Activated T-helper 2 cell treated with anti-CD3 and anti-CD28 coated beads, Interferon-gamma antibody, Interleukin-2, Interleukin-4, amounts not matched to agents 10 μg/mL and 5 μg/mL and 100 μg/mL, durations not matched to agents 14 hours and 24 hours and 36 hours (primary cell): ENCODE data around the gene MXRA7. TPM values are rescaled to one million over a fixed set of nuclear protein-coding genes. Genes with fewer than 3 reads are reported as not detected.
A peak's percentile ranks its signal among the peaks of the same experiment; 100 is the strongest.

ENCODE experiments used
- DNase-seq: peaks from one replicate; pipeline ENCODE4 v3.0.0; 2021; ENCODE audit warnings: low spot score
- H3K27ac Mint-ChIP-seq: one replicate; pipeline ENCODE4 v1.8.0; 2021; ENCODE audit warnings: mixed read lengths
- H3K27me3 Mint-ChIP-seq: one replicate; pipeline ENCODE4 v1.8.0; 2021; ENCODE audit warnings: low read depth, mixed read lengths
- H3K36me3 Mint-ChIP-seq: one replicate; pipeline ENCODE4 v1.8.0; 2021; ENCODE audit warnings: low read depth, mixed read lengths
- H3K4me1 Mint-ChIP-seq: one replicate; pipeline ENCODE4 v1.8.0; 2021; ENCODE audit warnings: low read depth, mixed read lengths
- H3K4me3 Mint-ChIP-seq: one replicate; pipeline ENCODE4 v1.8.0; 2021; ENCODE audit warnings: low read depth, mild to moderate bottlenecking, moderate library complexity, mixed read lengths
- H3K9me3 Mint-ChIP-seq: one replicate; pipeline ENCODE4 v1.8.0; 2021; ENCODE audit warnings: mixed read lengths
- intact Hi-C: fragments of 100-400 bp; cut with micrococcal nuclease; formaldehyde crosslinking; loops from one replicate; pipeline ENCODE4 v1.15.1; 2023
- total RNA-seq: library from RNA; stranded (reverse); gene quantifications from 2 replicates; pipeline ENCODE4 v1.2.3, GENCODE V29; 2022

MXRA7 gene
- total RNA-seq, 1 donor from 2014 or later, result 8.5 TPM

DNA sequence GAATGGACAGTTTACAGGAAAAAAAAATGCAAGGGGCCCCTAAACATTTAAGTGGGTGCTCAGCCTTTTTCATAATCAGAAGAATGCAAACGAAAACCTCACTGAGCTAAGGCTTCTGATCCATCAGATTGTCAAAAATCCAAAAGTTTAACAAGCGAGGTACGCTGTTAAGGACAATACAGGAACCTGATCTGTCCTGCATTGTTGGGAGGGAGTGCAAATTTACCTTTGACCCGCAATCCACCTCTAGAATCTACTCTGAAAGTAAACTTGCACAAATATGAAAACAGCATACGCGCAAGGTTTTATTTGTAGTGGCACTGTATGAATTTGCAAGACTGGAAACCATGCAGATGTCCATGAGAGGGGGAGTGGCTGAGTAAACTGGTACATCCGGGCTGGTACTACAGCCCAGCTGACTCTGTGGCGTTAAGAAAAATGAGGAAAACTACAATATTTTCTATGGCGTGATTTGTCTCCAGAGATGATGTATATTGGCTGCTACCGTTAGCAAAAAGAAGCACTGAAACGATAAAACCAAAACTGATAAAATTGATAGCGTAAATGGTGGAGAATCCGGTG, 38.4 kb downstream of the MXRA7 start:
- Mint-ChIP-seq H3K27ac (peak overlapping the region; percentile 90), H3K4me1 (peaks cover 24% of the 10 kb centered on the region), H3K36me3 (peaks cover 6% of the 10 kb centered on the region), H3K4me3 (peak overlapping the region; percentile 91), H3K9me3 (peaks cover 8% of the 10 kb centered on the region), H3K27me3 (no peaks in the 10 kb centered on the region)
- intact Hi-C loops, result no loop called here
- DNase-seq, result no peak

DNA sequence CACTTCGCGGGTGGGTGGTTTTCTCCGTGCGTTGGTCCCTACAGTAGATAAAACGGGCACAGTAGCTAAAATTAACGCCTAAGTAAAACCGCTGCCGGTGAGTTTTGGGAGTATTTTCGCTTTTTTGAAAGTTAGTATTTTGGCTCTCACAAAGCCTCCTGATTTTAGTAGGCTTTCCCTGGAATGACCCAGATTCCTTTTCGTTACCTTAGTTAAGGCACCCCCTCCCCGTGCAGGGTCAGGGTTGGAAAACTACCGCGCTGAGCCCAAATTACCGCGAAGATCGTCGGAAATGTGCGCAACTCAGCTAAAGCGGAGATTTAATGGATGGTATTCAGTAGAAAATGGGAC, 38.9 kb downstream of the MXRA7 start:
- H3K4me1 Mint-ChIP-seq, result peaks cover 24% of the 10 kb centered on the region
- DNase-seq, result no peak
- no peaks in the 10 kb centered on the region for H3K27me3 Mint-ChIP-seq
- intact Hi-C loops, result no loop called here
- peak overlapping the region; percentile 91 for H3K4me3 Mint-ChIP-seq
- H3K36me3 Mint-ChIP-seq, result peaks cover 6% of the 10 kb centered on the region
- peak overlapping the region; percentile 90 for H3K27ac Mint-ChIP-seq
- H3K9me3 Mint-ChIP-seq, result peaks cover 8% of the 10 kb centered on the region

DNA sequence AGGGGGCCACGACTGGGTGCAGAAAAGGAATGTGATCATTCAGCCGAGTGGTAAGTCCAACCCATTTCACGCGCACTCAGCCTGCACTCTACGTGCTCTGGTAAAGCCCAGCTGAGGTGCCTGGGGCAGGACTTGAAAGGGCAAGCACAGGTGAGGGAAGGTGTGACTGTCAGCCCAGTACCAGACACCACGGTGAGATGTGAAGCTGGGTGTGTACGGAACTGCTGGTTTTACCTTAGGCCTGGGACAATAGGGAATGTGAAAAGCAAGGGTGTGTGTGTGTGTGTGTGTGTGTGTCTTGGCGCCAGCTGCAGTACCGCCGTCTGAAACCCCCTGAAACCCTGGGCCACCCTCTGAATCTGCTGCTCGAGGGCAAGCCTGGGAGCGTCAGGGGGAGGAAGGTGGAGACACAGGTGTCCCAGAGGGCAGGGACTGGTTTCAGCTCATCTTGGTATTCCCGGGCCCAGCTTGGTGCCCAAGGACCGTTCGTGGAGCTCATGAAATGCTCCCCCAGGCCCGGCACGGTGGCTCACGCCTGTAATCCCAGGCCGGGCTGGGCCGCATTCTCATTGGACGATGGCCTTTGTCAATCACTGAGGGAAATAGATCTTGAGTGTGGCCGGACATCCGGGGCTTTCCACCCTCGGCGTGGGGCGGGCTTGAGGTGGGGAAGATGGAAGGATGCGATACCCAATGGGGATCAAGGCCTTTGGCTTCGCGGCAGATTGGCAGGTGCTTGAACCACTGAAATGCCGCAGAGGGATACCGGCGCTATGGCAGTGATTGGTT, 39.4 kb downstream of the MXRA7 start:
- DNase-seq, result peak; percentile 99
- Mint-ChIP-seq H3K9me3 (peaks cover 8% of the 10 kb centered on the region), H3K4me3 (peak overlapping the region; percentile 91), H3K27ac (peak overlapping the region; percentile 90), H3K27me3 (no peaks in the 10 kb centered on the region), H3K4me1 (peaks cover 24% of the 10 kb centered on the region), H3K36me3 (peaks cover 6% of the 10 kb centered on the region)
- intact Hi-C loops, result no loop called here

DNA sequence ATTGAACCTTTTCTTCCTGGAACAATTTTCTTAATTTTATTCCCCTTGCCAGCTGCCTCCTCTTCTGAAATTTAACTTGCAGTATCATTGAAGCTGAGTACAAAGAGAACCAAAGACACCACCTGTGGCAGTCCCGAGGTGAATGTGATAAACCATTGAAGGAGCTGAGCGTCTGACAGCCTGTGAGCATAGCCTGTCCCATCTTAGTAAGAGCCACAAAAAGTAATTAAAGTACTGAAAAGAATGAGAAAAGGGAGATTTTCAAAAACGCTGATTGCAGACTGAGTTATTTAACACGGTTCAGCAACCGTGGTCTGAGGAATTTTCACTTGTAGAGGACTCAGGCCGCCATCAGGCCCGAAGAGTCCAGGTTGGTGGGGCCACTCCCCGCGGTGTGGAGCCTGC, 40.0 kb downstream of the MXRA7 start:
- Mint-ChIP-seq H3K9me3 (peaks cover 8% of the 10 kb centered on the region), H3K36me3 (peaks cover 6% of the 10 kb centered on the region), H3K27me3 (peaks cover 1% of the 10 kb centered on the region), H3K4me1 (peaks cover 24% of the 10 kb centered on the region), H3K4me3 (peak overlapping the region; percentile 91), H3K27ac (peak overlapping the region; percentile 90)
- intact Hi-C loops, result no loop called here
- no peak for DNase-seq

DNA sequence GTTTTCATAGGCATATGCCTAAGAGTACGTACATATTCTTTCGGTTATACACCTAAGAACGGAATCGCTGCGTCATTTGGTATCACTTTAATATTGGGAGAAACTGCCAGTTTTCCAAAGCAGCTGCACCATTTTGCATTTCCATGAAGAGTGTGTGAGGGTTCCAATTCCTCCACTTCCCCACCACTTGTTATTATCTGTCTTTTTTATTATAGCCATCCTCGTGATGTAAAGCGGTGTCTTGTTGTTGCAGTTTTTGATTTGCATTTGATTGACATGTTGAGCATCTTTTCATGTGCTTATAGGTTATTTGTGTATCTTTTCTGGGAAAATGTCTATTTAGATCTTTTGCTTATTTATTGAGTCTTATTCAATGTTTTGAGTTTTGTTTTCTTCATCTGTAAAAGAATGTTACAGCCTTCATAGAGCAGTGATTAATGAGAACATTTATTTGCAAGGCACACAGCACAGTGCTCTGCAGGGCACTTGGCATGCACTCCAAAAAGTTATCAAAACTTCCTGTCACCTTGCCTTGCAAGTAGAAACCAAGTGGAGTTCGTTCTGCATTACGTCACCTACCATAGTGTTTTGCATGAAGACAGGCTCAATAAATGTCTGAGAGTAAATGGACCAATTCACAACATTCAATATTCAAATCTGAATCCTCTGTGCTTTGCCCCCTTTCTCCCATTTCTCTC, 40.6 kb downstream of the MXRA7 start:
- intact Hi-C loops, result no loop called here
- H3K4me3 Mint-ChIP-seq, result no peak overlapping the region
- peak overlapping the region; percentile 90 for H3K27ac Mint-ChIP-seq
- H3K4me1 Mint-ChIP-seq, result peaks cover 24% of the 10 kb centered on the region
- H3K27me3 Mint-ChIP-seq, result peaks cover 4% of the 10 kb centered on the region
- peaks cover 6% of the 10 kb centered on the region for H3K36me3 Mint-ChIP-seq
- DNase-seq, result no peak
- peaks cover 8% of the 10 kb centered on the region for H3K9me3 Mint-ChIP-seq

DNA sequence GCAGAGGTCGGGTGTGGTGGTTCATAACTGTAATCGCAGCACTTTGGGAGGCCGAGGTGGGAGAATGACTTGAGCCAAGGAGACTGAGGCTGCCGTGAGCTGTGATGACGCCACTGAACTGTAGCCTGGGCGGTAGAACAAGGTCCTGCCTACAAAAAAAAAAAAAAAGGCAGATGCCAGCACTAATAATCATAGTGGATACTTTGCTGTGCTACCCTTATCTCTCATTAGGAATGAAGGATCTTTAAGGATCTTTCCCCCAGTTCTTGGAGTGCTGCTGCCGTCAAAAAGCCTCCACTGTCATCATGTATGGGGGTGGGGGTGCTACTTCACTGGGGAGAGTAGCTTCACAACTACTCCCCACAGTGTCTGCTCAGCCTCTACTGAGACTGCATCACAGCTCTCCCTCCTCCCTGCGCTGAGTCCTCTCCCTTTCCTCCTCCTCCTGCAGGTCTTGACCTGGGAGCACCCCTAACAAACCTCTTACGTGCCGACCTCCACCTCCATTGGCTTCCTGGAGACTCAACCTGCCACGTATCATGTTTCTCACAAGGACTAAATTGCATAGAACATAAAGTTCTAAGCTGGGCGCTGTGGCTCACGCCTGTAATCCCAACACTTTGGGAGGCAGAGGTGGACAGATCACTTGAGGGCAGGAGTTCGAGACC, 42.8 kb downstream of the MXRA7 start:
- H3K4me1 Mint-ChIP-seq, result peaks cover 24% of the 10 kb centered on the region
- peaks cover 14% of the 10 kb centered on the region for H3K27me3 Mint-ChIP-seq
- no peak for DNase-seq
- H3K36me3 Mint-ChIP-seq, result peaks cover 6% of the 10 kb centered on the region
- no peak overlapping the region for H3K27ac Mint-ChIP-seq
- no peak overlapping the region for H3K4me3 Mint-ChIP-seq
- peaks cover 8% of the 10 kb centered on the region for H3K9me3 Mint-ChIP-seq
- intact Hi-C loops, result no loop called here

DNA sequence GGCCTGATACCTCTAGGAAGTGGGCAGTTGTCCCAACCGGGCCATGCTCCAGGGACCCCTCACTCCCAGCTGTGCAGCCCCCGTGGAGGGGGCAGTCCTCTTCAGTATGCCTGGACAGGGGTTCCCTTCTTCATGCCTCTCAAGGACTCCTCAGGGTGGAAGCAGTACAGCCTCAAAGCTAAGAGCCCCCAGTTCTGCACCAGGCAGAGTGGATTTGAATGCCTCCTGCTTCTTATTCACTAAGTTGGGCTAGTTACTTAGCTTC, 43.3 kb downstream of the MXRA7 start:
- no peak for DNase-seq

DNA sequence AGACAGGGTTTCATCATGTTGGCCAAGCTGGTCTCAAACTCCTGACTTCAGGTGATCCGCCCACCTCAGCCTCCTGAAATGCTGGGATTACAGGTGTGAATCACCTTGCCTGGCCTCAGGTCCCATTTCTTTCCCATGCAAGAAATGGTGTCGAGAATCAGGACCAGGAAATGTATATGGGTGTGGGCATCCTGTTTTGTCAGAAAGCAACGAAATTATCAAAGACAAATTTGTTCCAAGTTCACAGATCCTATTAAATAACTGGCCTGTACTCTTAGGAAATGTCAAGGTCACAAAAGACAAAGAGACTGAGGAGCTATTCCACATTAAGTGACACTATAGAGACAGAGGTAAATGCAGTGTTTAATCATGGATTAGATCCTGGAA, 50.1 kb downstream of the MXRA7 start:
- H3K36me3 Mint-ChIP-seq, result no peaks in the 10 kb centered on the region
- intact Hi-C loops, result no loop called here
- H3K27me3 Mint-ChIP-seq, result peaks cover 12% of the 10 kb centered on the region
- peaks cover 18% of the 10 kb centered on the region for H3K4me1 Mint-ChIP-seq
- DNase-seq, result no peak
- H3K27ac Mint-ChIP-seq, result no peak overlapping the region
- no peak overlapping the region for H3K4me3 Mint-ChIP-seq
- no peaks in the 10 kb centered on the region for H3K9me3 Mint-ChIP-seq

More for the DNA sequence above, 43.3 kb downstream of the MXRA7 start:
- peaks cover 8% of the 10 kb centered on the region for H3K9me3 Mint-ChIP-seq
- H3K27me3 Mint-ChIP-seq, result peaks cover 14% of the 10 kb centered on the region
- intact Hi-C loops, result no loop called here
- no peak overlapping the region for H3K27ac Mint-ChIP-seq
- H3K36me3 Mint-ChIP-seq, result peaks cover 6% of the 10 kb centered on the region
- H3K4me1 Mint-ChIP-seq, result peaks cover 20% of the 10 kb centered on the region
- H3K4me3 Mint-ChIP-seq, result no peak overlapping the region

DNA sequence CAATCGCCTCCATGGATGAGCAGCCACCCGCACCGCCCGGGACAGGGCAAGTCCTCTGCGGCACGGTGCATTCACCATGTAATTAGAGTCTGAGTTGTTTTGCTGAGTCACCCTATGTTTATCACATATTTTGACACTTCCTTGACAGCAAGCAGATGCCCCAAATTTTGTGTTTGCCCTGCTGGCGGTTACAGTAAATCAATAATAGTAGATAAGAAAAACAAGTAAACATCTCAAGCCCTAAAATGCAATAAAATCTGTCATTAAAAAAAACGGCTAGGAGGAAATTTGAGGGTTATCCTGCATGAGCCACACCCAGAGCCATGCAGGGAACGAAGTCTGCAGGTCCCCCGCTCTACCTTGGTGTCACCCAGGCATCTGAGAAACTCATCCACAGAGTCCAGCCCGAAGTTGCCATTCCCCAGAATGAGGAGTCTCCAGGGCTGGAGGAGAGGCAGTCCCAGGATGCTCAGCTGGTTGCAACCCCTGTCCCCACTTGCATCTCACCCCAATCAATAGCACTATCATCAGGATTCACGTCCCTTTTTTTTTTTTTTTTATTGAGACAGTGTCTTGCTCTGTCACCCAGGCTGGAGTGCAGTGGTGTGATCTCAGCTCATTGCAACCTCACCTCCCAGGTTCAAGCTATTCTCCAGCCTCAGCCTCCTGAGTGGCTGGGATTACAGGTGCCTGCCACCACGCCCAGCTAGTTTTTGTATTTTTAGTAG, 50.7 kb downstream of the MXRA7 start:
- Mint-ChIP-seq H3K4me3 (no peak overlapping the region), H3K27me3 (peaks cover 10% of the 10 kb centered on the region), H3K27ac (peak overlapping the region; percentile 9), H3K9me3 (no peaks in the 10 kb centered on the region), H3K36me3 (no peaks in the 10 kb centered on the region), H3K4me1 (peaks cover 18% of the 10 kb centered on the region)
- intact Hi-C loops, result no loop called here
- no peak for DNase-seq

DNA sequence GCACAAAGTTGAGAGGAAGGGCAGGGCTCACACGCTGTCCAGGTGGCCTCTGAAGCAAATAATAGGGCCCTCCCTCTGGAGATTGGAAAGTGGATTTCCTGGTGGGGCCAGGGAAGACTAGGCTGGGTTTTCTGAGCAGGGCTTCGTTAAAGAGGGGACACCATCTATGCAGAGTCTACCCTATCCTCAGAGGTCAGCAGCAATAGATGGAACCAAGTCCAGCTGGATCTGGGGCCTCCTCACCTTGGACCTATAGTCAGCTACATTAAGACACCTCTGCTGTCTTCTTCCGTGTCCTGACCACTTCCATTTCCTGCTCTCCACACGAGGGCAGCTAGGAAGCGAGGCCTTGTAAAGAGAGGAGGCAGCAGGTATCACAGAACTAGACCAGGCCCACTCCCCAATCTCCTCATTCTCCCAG, 52.5 kb downstream of the MXRA7 start:
- H3K4me1 Mint-ChIP-seq, result peaks cover 18% of the 10 kb centered on the region
- no peaks in the 10 kb centered on the region for H3K9me3 Mint-ChIP-seq
- H3K36me3 Mint-ChIP-seq, result no peaks in the 10 kb centered on the region
- peaks cover 1% of the 10 kb centered on the region for H3K27me3 Mint-ChIP-seq
- DNase-seq, result no peak
- intact Hi-C loops, result no loop called here
- no peak overlapping the region for H3K27ac Mint-ChIP-seq
- no peak overlapping the region for H3K4me3 Mint-ChIP-seq

DNA sequence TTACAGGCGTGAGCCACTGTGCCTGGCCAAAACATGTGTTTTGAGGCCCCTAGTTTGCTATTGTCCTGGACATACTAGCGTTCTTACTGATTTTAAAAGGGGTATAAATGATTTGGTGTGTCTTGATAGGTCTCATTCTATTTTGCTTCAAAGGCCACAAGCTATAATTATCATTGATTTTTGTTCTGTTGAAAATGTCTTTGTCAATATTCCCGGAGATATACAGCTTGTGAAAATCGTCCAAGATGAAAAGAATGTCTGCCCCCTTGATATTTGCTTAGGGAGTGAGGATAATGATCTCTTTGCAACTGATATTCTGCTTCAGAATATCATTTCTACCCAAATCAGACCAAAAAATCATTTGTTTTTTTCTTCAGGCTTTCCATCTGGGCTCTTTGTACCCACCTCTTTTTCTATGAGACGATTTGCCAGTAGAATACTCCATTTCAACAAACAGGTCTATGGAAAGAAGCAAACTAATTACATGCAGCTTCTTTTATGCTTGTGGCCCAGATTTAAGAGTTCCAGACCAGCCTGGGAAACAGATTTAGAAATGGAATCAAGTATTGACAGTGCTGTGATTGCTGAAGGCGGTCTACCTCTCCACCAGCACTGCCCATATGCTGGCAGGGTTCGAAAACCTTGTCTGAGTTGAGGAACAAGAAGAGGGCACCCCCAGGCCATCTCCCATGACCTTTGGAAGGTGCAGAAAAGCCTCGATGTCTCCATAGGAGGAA, 53.1 kb downstream of the MXRA7 start:
- no peaks in the 10 kb centered on the region for H3K27me3 Mint-ChIP-seq
- no peaks in the 10 kb centered on the region for H3K36me3 Mint-ChIP-seq
- no peak for DNase-seq
- peaks cover 18% of the 10 kb centered on the region for H3K4me1 Mint-ChIP-seq
- intact Hi-C loops, result no loop called here
- no peaks in the 10 kb centered on the region for H3K9me3 Mint-ChIP-seq
- H3K4me3 Mint-ChIP-seq, result no peak overlapping the region
- no peak overlapping the region for H3K27ac Mint-ChIP-seq

DNA sequence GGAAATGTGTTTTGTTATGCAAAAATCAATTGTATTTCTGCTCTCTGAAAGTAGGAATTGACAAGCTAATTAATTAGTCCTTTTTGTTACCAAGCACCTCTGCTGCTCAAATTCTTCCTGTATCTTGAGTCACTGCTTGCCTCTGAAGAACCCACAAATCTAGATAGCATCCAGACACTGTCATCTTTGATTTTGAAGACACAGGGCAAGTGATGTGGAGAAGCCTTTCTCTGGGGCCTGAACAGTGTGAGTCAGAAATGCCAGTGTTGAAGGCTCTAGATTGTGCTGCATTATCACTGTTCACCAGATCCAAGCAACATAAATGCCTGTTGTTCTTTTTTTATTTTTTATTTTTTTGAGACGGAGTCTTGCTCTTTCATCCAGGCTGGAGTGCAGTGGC, 56.4 kb downstream of the MXRA7 start:
- H3K9me3 Mint-ChIP-seq, result peaks cover 5% of the 10 kb centered on the region
- H3K27ac Mint-ChIP-seq, result no peak overlapping the region
- DNase-seq, result no peak
- no peaks in the 10 kb centered on the region for H3K36me3 Mint-ChIP-seq
- H3K4me1 Mint-ChIP-seq, result peaks cover 4% of the 10 kb centered on the region
- H3K4me3 Mint-ChIP-seq, result no peak overlapping the region
- intact Hi-C loops, result no loop called here
- H3K27me3 Mint-ChIP-seq, result peaks cover 9% of the 10 kb centered on the region
